Measurements from ENCODE around the gene PLAAT1. TPM values are rescaled to one million over a fixed set of nuclear protein-coding genes. Genes with fewer than 3 reads are reported as not detected.

PLAAT1 gene
- total RNA-seq, result not detected in 2 replicates

DNA sequence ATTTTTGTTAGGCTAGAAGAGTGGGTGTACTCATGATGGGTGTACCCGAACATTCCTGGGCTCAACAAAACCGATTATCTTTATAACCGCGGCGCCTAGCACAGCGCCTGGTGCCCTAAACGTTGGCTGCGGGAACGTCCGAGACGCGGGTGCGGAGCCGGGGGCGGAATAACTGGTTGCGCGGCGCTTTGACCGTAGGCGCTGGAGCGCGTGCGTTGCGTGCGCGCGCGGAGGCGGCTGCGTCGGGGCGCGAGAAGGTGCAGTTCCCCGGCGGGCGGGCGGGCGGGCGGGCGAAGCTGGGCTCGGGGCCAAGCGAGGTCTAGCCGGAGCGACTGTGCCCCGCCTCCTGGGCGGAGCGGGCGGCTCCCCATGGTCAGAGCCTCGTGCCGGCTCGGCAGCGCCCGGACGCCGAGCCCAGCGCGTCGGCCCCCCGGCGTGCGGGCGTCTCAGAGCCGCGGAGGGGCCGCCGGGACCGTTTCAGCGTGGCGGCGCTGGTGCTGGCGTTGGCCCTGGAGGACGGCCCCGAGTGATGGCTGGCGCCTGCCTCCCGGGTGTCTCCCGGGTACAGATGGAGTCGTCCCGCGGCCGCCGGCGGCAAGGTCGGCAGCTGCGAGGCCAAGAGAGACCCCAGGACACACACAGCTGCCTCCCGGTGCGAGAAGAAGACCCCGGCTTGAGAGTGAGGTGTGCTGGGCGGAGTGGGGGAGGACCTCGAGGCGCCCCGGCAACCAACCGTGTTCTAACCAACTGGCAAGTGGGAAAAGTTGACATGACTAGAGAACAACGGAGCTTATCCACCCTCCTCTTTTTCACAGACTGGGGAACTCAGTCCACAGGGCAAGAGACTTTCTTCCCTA, at the start of gene PLAAT1:
PLAAT1 (plus strand) TSS at position 373 of the 857 bp plus-strand sequence. CDS start 14,429 bp downstream, outside the sequence.

Other genes with a start within 250 kb of the PLAAT1 start
- not detected in 2 replicates for gene ATP13A5, start 137.5 kb downstream of the PLAAT1 start, total RNA-seq